HCT116 (cell line): ENCODE data around the gene ADD3.

Source experiments
- TF ChIP-seq, protein P1 (sequence below), 3 experiments: fragments of 200-600 bp in 1 of 3; sonication (generic) in 1 of 3; IDR thresholded peaks in 2 of 3; conservative IDR thresholded peaks in 1 of 3; 2 replicates each; pipeline ENCODE4 v1.5.1; 2012 to 2017; ENCODE audit warnings: low read depth in 2 of 3, low read length in 2 of 3, antibody characterized with exemption in 1 of 3, borderline replicate concordance in 1 of 3, control low read depth in 1 of 3, mild to moderate bottlenecking in 1 of 3, mixed read lengths in 1 of 3, mixed run types in 1 of 3, moderate library complexity in 1 of 3; ENCODE audit not compliant: insufficient read depth in 1 of 3
- TF ChIP-seq, protein P2 (sequence below): IDR thresholded peaks from 2 replicates; pipeline ENCODE4 v1.6.1; 2012; ENCODE audit warnings: low read depth

DNA sequence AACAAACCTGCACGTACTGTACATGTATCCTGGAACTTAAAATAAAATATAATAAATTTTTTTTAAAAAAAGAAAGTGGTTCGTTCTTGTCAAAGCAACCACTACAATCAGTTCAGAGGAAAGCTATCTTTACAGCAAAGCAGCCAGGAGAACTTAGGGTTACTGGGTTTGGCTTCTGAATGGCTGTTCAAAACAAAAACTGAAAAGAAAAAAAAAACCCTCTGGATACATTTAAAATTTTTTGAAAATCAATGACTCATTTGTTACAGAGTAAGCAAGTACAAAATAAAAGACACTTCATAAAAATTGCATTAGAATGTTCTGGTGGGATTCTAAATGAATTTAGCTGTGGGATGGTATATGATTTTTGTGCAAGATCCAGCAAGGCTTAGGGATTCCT lies 28.6 kb upstream of the ADD3 start:
- TF ChIP-seq, protein P1, sequence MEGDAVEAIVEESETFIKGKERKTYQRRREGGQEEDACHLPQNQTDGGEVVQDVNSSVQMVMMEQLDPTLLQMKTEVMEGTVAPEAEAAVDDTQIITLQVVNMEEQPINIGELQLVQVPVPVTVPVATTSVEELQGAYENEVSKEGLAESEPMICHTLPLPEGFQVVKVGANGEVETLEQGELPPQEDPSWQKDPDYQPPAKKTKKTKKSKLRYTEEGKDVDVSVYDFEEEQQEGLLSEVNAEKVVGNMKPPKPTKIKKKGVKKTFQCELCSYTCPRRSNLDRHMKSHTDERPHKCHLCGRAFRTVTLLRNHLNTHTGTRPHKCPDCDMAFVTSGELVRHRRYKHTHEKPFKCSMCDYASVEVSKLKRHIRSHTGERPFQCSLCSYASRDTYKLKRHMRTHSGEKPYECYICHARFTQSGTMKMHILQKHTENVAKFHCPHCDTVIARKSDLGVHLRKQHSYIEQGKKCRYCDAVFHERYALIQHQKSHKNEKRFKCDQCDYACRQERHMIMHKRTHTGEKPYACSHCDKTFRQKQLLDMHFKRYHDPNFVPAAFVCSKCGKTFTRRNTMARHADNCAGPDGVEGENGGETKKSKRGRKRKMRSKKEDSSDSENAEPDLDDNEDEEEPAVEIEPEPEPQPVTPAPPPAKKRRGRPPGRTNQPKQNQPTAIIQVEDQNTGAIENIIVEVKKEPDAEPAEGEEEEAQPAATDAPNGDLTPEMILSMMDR (IDR thresholded peaks at IDR 0.05 in 2 of 3, conservative IDR thresholded peaks at IDR 0.05 in 1 of 3; ENCODE audit: borderline replicate concordance in 1 of 3, insufficient read depth in 1 of 3, low read depth in 2 of 3, low read length in 2 of 3): no peak
- TF ChIP-seq, protein P2, sequence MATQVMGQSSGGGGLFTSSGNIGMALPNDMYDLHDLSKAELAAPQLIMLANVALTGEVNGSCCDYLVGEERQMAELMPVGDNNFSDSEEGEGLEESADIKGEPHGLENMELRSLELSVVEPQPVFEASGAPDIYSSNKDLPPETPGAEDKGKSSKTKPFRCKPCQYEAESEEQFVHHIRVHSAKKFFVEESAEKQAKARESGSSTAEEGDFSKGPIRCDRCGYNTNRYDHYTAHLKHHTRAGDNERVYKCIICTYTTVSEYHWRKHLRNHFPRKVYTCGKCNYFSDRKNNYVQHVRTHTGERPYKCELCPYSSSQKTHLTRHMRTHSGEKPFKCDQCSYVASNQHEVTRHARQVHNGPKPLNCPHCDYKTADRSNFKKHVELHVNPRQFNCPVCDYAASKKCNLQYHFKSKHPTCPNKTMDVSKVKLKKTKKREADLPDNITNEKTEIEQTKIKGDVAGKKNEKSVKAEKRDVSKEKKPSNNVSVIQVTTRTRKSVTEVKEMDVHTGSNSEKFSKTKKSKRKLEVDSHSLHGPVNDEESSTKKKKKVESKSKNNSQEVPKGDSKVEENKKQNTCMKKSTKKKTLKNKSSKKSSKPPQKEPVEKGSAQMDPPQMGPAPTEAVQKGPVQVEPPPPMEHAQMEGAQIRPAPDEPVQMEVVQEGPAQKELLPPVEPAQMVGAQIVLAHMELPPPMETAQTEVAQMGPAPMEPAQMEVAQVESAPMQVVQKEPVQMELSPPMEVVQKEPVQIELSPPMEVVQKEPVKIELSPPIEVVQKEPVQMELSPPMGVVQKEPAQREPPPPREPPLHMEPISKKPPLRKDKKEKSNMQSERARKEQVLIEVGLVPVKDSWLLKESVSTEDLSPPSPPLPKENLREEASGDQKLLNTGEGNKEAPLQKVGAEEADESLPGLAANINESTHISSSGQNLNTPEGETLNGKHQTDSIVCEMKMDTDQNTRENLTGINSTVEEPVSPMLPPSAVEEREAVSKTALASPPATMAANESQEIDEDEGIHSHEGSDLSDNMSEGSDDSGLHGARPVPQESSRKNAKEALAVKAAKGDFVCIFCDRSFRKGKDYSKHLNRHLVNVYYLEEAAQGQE: no peak
